CD4-positive, alpha-beta T cell treated with Interferon gamma for 1 hour (primary cell): ENCODE results near the gene GGCX.
"Not testable (repeated sequence)": the region's sequence is repeated elsewhere in the genome, so short reads cannot be mapped to it uniquely, and the experiment has no call there.

Source experiments
- DNase-seq: peaks from one replicate; pipeline ENCODE4 v3.0.0-alpha.2; 2020

The GGCX gene

GRCh38 chr2:85560812-85561279 is 447 bp downstream of the GGCX start:
- no peak for DNase-seq

- DNase-seq, result not testable (repeated sequence)
These were observed 928 bp downstream of the GGCX start for GRCh38 chr2:85560403-85560726.

- DNase-seq, result no peak
These were observed 3.1 kb downstream of the GGCX start for GRCh38 chr2:85558160-85558559.

GRCh38 chr2:85557130-85557529 is 4.2 kb downstream of the GGCX start:
- no peak for DNase-seq

- no peak for DNase-seq
These were observed 6.2 kb downstream of the GGCX start for GRCh38 chr2:85554980-85555612.

GRCh38 chr2:85553184-85553583 is 8.1 kb downstream of the GGCX start:
- no peak for DNase-seq

- DNase-seq, result peak; percentile 85
These were observed 9.3 kb downstream of the GGCX start for GRCh38 chr2:85551698-85552678.

GRCh38 chr2:85550486-85550885 is 10.8 kb downstream of the GGCX start:
- DNase-seq, result no peak

- no peak for DNase-seq
These were observed 11.5 kb downstream of the GGCX start for GRCh38 chr2:85549826-85550225.

- DNase-seq, result no peak
These were observed 12.2 kb downstream of the GGCX start for GRCh38 chr2:85549095-85549494.

- no peak for DNase-seq
These were observed 12.7 kb downstream of the GGCX start for GRCh38 chr2:85548608-85548900.

- DNase-seq, result no peak
These were observed 13.3 kb downstream of the GGCX start for GRCh38 chr2:85547859-85548607.

GRCh38 chr2:85547089-85547858 is 14.0 kb downstream of the GGCX start:
- no peak for DNase-seq

- DNase-seq, result no peak
These were observed 15.5 kb downstream of the GGCX start for GRCh38 chr2:85545780-85546240.

- not testable (repeated sequence) for DNase-seq
These were observed 16.1 kb downstream of the GGCX start for GRCh38 chr2:85544915-85545779.

- DNase-seq, result not testable (repeated sequence)
These were observed 17.0 kb downstream of the GGCX start for GRCh38 chr2:85544254-85544691.

- DNase-seq, result no peak
These were observed 18.5 kb downstream of the GGCX start for GRCh38 chr2:85542777-85543176.

GRCh38 chr2:85541753-85542457 is 19.4 kb downstream of the GGCX start:
- no peak for DNase-seq

- DNase-seq, result no peak
These were observed 20.0 kb downstream of the GGCX start for GRCh38 chr2:85541262-85541661.

GRCh38 chr2:85540133-85540648 is 21.1 kb downstream of the GGCX start:
- DNase-seq, result no peak
